Tibial nerve (tissue), 4 donors: Measurements from ENCODE around the gene VPS4B. TPM values are rescaled to one million over a fixed set of nuclear protein-coding genes. Genes with fewer than 3 reads are reported as not detected.

Source experiments
- DNase-seq, 2 donors: peaks; one replicate each; pipeline ENCODE4 v3.0.0-alpha.2; 2019; ENCODE audit warnings: low spot score in 2 of 2
- H3K27ac ChIP-seq, 4 donors: fragments of 200-600 bp; sonication (generic) in 3 of 4; one replicate each; pipeline ENCODE4 v1.5.1; 2017 to 2019; ENCODE audit warnings: mild to moderate bottlenecking in 1 of 4
- H3K27me3 ChIP-seq, 2 donors: fragments of 200-600 bp; sonication (generic) in 1 of 2; one replicate each; pipeline versions ENCODE4 v1.5.1 to v1.6.0; 2017 to 2019
- H3K36me3 ChIP-seq, 3 donors: fragments of 200-600 bp; sonication (generic); one replicate each; pipeline ENCODE4 v1.5.1; 2018 to 2019
- H3K4me1 ChIP-seq, 4 donors: fragments of 200-600 bp; sonication (generic) in 3 of 4; one replicate each; pipeline ENCODE4 v1.5.1; 2017 to 2019
- H3K4me3 ChIP-seq, 4 donors: fragments of 200-600 bp; sonication (generic) in 3 of 4; one replicate each; pipeline ENCODE4 v1.5.1; 2017 to 2019; ENCODE audit warnings: mild to moderate bottlenecking in 1 of 4, moderate library complexity in 1 of 4
- H3K9me3 ChIP-seq, 4 donors: fragments of 200-600 bp; sonication (generic) in 3 of 4; one replicate each; pipeline ENCODE4 v1.5.1; 2017 to 2019
- CTCF ChIP-seq, 5 experiments: fragments of 200-600 bp in 3 of 5; fragments of 450-650 bp in 2 of 5; sonication (generic) in 3 of 5; IDR thresholded peaks; one replicate each; pipeline ENCODE4 v1.5.1; 2016 to 2019; ENCODE audit warnings: antibody characterized with exemption in 5 of 5, mild to moderate bottlenecking in 3 of 5, moderate library complexity in 2 of 5
- EP300 ChIP-seq, 2 donors: sonication (generic); formaldehyde crosslinking; IDR thresholded peaks; one replicate each; pipeline ENCODE4 v1.6.1; 2017; ENCODE audit warnings: antibody characterized with exemption in 2 of 2, mild to moderate bottlenecking in 1 of 2
- POLR2A ChIP-seq, 2 donors: fragments of 450-650 bp; IDR thresholded peaks; one replicate each; pipeline ENCODE4 v1.6.1; 2017; ENCODE audit warnings: antibody characterized with exemption in 2 of 2, mild to moderate bottlenecking in 2 of 2, moderate library complexity in 2 of 2
- WGBS, 2 donors: methylation state at CpG; one replicate each; pipeline ENCODE4 v1.1.5; 2018; 5-methylcytosine and 5-hydroxymethylcytosine counted together
- total RNA-seq, 4 donors: library from RNA; depleted of rRNA; stranded (reverse); fragments of >200 nt; gene quantifications; one replicate each; pipeline ENCODE4 v1.1.0, GENCODE V29; 2016

VPS4B gene
- total RNA-seq, 4 donors from 2014 or later, result 33.4 to 43.2 (median 36.2) TPM

GRCh38 chr18:63431180-63431579, 8.9 kb upstream of the VPS4B start:
- Histone ChIP-seq H3K27me3 (no peaks in the 10 kb centered on the region), H3K4me3 (no peak overlapping the region), H3K27ac (no peak overlapping the region), H3K4me1 (peaks cover 0 to 12% (median 0%) of the 10 kb centered on the region in 4 donors), H3K36me3 (no peaks in the 10 kb centered on the region), H3K9me3 (no peaks in the 10 kb centered on the region)
- no peak for TF ChIP-seq POLR2A (IDR thresholded peaks at IDR 0.05)
- no peak for TF ChIP-seq EP300 (IDR thresholded peaks at IDR 0.05)
- TF ChIP-seq CTCF (IDR thresholded peaks at IDR 0.05), result no peak
- WGBS, 2 donors, result 65 to 76% methylated on average over 1 of the region's 1 CpG
- no peak for DNase-seq

- H3K27ac ChIP-seq, result no peak overlapping the region
- peaks cover 0 to 12% (median 0%) of the 10 kb centered on the region in 4 donors for H3K4me1 ChIP-seq
- H3K9me3 ChIP-seq, result no peaks in the 10 kb centered on the region
- no peak for TF ChIP-seq EP300 (IDR thresholded peaks at IDR 0.05)
- H3K27me3 ChIP-seq, result no peaks in the 10 kb centered on the region
- H3K4me3 ChIP-seq, result no peak overlapping the region
- 74% methylated on average over 2 of the region's 2 CpGs for WGBS, 2 donors
- no peak for DNase-seq
- H3K36me3 ChIP-seq, result no peaks in the 10 kb centered on the region
Observed at GRCh38 chr18:63430526-63430925, 8.2 kb upstream of the VPS4B start.

GRCh38 chr18:63427558-63427957, 5.3 kb upstream of the VPS4B start:
- Histone ChIP-seq H3K27me3 (no peaks in the 10 kb centered on the region), H3K27ac (no peak overlapping the region), H3K4me1 (peaks cover 0 to 6% (median 2%) of the 10 kb centered on the region in 4 donors), H3K4me3 (no peak overlapping the region), H3K9me3 (no peaks in the 10 kb centered on the region), H3K36me3 (no peaks in the 10 kb centered on the region)
- DNase-seq, result no peak
- TF ChIP-seq EP300 (IDR thresholded peaks at IDR 0.05), result no peak
- TF ChIP-seq POLR2A (IDR thresholded peaks at IDR 0.05), result no peak
- TF ChIP-seq CTCF (IDR thresholded peaks at IDR 0.05), result no peak
- 77 to 84% methylated on average over 4 of the region's 4 CpGs for WGBS, 2 donors

- peak in 1 of 2 donors; percentile 23 for DNase-seq
- Histone ChIP-seq H3K36me3 (peaks cover 0 to 23% (median 0%) of the 10 kb centered on the region in 3 donors), H3K4me3 (peak overlapping the region; percentile 69 to 93 (median 89)), H3K9me3 (no peaks in the 10 kb centered on the region), H3K4me1 (peaks cover 0 to 43% (median 10%) of the 10 kb centered on the region in 4 donors), H3K27ac (peak overlapping the region; percentile 88 to 99 (median 94)), H3K27me3 (no peaks in the 10 kb centered on the region)
- TF ChIP-seq CTCF (IDR thresholded peaks at IDR 0.05) (peak in 1 of 5 experiments; percentile 48), POLR2A (IDR thresholded peaks at IDR 0.05) (no peak)
- WGBS, 2 donors, result 3% methylated on average over 24 to 26 of the region's 26 CpGs
Observed at GRCh38 chr18:63422864-63423304, 608 bp upstream of the VPS4B start.

- Histone ChIP-seq H3K9me3 (no peaks in the 10 kb centered on the region), H3K36me3 (peaks cover 0 to 37% (median 0%) of the 10 kb centered on the region in 3 donors), H3K27ac (peak overlapping the region; percentile 88 to 95 (median 92)), H3K27me3 (no peaks in the 10 kb centered on the region), H3K4me3 (peak overlapping the region; percentile 67 to 93 (median 89)), H3K4me1 (peaks cover 0 to 49% (median 10%) of the 10 kb centered on the region in 4 donors)
- WGBS, 2 donors, result 12 to 20% methylated on average over 6 of the region's 6 CpGs
- no peak for TF ChIP-seq EP300 (IDR thresholded peaks at IDR 0.05)
- TF ChIP-seq POLR2A (IDR thresholded peaks at IDR 0.05), result no peak
- no peak for TF ChIP-seq CTCF (IDR thresholded peaks at IDR 0.05)
- no peak for DNase-seq
Observed at GRCh38 chr18:63421514-63421913, 762 bp downstream of the VPS4B start.

GRCh38 chr18:63412953-63413352, 9.3 kb downstream of the VPS4B start:
- no peak overlapping the region for H3K4me3 ChIP-seq
- 74 to 83% methylated on average over 4 of the region's 4 CpGs for WGBS, 2 donors
- no peak for TF ChIP-seq EP300 (IDR thresholded peaks at IDR 0.05)
- peaks cover 0 to 22% (median 0%) of the 10 kb centered on the region in 4 donors for H3K4me1 ChIP-seq
- DNase-seq, result no peak
- H3K27me3 ChIP-seq, result no peaks in the 10 kb centered on the region
- H3K36me3 ChIP-seq, result peaks cover 0 to 82% (median 11%) of the 10 kb centered on the region in 3 donors
- H3K27ac ChIP-seq, result no peak overlapping the region
- H3K9me3 ChIP-seq, result no peaks in the 10 kb centered on the region
